ENCODE measurements around the gene USP49. TPM values are rescaled to one million over a fixed set of nuclear protein-coding genes. Genes with fewer than 3 reads are reported as not detected.

Gene USP49
- total and polyA plus RNA-seq, 2 of the 4 experiments (the other 2 are of a cell fraction): 1.4 to 2.1 TPM

GRCh38 chr6:41783106-41783780 lies 111.9 kb downstream of the USP49 start:
- Histone ChIP-seq H3K4me2 (ENCODE audit: low read depth, low read length) (no peak overlapping the region), H4K8ac (ENCODE audit: low read depth in 2 of 2, low read length in 2 of 2) (no peak overlapping the region), H3K14ac (replicated peaks; ENCODE audit: low read depth, low read length) (no peak overlapping the region), H3K4me1 (ENCODE audit: control insufficient read depth, insufficient read depth, low read length) (peaks cover 16% of the 10 kb centered on the region), H3K4me3 (ENCODE audit: insufficient read depth, low read depth, low read length) (no peak overlapping the region), H2AK9ac (replicated peaks; ENCODE audit: low read depth, low read length, poor library complexity) (no peak overlapping the region), H3K9ac (ENCODE audit: low read depth, low read length) (no peak overlapping the region), H2BK20ac (ENCODE audit: low read depth, low read length) (no peak overlapping the region), H3K27me3 (ENCODE audit: control insufficient read depth, insufficient read depth, low read length) (no peaks in the 10 kb centered on the region), H3K9me1 (ENCODE audit: insufficient read depth, low read length) (no peaks in the 10 kb centered on the region; the same call in 1 of the 2 replicates), H3K23ac (ENCODE audit: low read depth, low read length) (no peak overlapping the region), H3K9me3 (ENCODE audit: control insufficient read depth, insufficient read depth, low read length) (no peaks in the 10 kb centered on the region), H4K91ac (ENCODE audit: insufficient read depth, low read depth, low read length) (no peak overlapping the region), H4K20me1 (ENCODE audit: insufficient read depth, low read length) (no peaks in the 10 kb centered on the region), H2BK15ac (ENCODE audit: low read depth, low read length) (no peak overlapping the region), H3K4ac (ENCODE audit: low read depth, low read length) (no peak overlapping the region), H2BK120ac (ENCODE audit: low read depth, low read length) (no peak overlapping the region), H3K56ac (ENCODE audit: extremely low read depth, insufficient read depth, low read length) (no peak overlapping the region), H3K79me1 (ENCODE audit: low read depth in 1 of 2, low read length in 2 of 2) (peaks cover 15 to 41% of the 10 kb centered on the region in 2 experiments), H4K5ac (ENCODE audit: low read depth, low read length) (no peak overlapping the region), H3K27ac (ENCODE audit: insufficient read depth, low read length) (no peak overlapping the region), H2AK5ac (ENCODE audit: low read depth, low read length) (no peak overlapping the region), H3K36me3 (ENCODE audit: control insufficient read depth, insufficient read depth, low read length) (no peaks in the 10 kb centered on the region), H2BK5ac (ENCODE audit: low read depth, low read length, poor library complexity, severe bottlenecking) (no peak overlapping the region), H3K18ac (ENCODE audit: low read depth, low read length) (no peak overlapping the region), H2AFZ (replicated peaks; ENCODE audit: low read length, poor library complexity) (no peak overlapping the region)
- dilution Hi-C loops (cut with HindIII; ENCODE audit: low sequenced_read_pairs, unreplicated experiment): no loop called here
- ChIA-PET CTCF (no interaction called here), POLR2A (ENCODE audit: unreplicated experiment) (no interaction called here)
- TF ChIP-seq MAFK (IDR thresholded peaks at IDR 0.05; ENCODE audit: low read depth, low read length) (no peak), BHLHE40 (IDR thresholded peaks at IDR 0.05; ENCODE audit: low read depth, low read length) (no peak), RFX5 (IDR thresholded peaks at IDR 0.05; ENCODE audit: low read depth, low read length) (no peak), CEBPB (IDR thresholded peaks at IDR 0.05; ENCODE audit: low read depth, low read length) (no peak), RCOR1 (IDR thresholded peaks at IDR 0.05; ENCODE audit: insufficient replicate concordance, low read length) (no peak), MAZ (IDR thresholded peaks at IDR 0.05; ENCODE audit: borderline replicate concordance, low read depth, low read length) (no peak), FOS (IDR thresholded peaks at IDR 0.05; ENCODE audit: low read depth, low read length) (no peak)
- intact Hi-C loops (cut with micrococcal nuclease): loop anchor here (5.0 to 10.0 kb wide), 3 partner anchors 154 to 432 kb away; partner anchors contain the start of gene MRPS10
- no peak for ATAC-seq (ENCODE audit: low read depth)
- in situ Hi-C loops (cut with MboI; ENCODE audit: low sequenced_read_pairs): loop anchor here (5.0 to 10.0 kb wide), 2 partner anchors 152 to 264 kb away; no protein-coding TSS in a partner anchor
- 100% methylated on average over 1 of the region's 6 CpGs; no CpG with 5 or more reads in 1 of the 2 experiments for WGBS, 2 experiments (ENCODE audit: extremely low coverage in 2 of 2, insufficient read length in 1 of 2)
- DNase-seq: no peak
- no TSS peak for BruUV-seq (replicated peaks)

All from IMR-90 (cell line).